MM.1S (cell line): ENCODE data around the gene VPS26B.

Experiments used
- EZH2 ChIP-seq: fragments of 300-600 bp; sonication (generic); optimal IDR thresholded peaks from 2 replicates; pipeline ENCODE3; 2017; ENCODE audit warnings: low read depth, mild to moderate bottlenecking, antibody characterized with exemption, low read length, mixed read lengths
- EZH2phosphoT487 ChIP-seq: fragments of 300-600 bp; sonication (generic); IDR thresholded peaks from 2 replicates; pipeline ENCODE4 v1.6.1; 2018; ENCODE audit warnings: antibody characterized with exemption, low read length
- TF ChIP-seq, protein P1 (sequence below): fragments of 300-600 bp; sonication (generic); IDR thresholded peaks from 2 replicates; pipeline ENCODE4 v1.5.1; 2016; ENCODE audit warnings: antibody characterized with exemption, low read length, mixed read lengths

DNA sequence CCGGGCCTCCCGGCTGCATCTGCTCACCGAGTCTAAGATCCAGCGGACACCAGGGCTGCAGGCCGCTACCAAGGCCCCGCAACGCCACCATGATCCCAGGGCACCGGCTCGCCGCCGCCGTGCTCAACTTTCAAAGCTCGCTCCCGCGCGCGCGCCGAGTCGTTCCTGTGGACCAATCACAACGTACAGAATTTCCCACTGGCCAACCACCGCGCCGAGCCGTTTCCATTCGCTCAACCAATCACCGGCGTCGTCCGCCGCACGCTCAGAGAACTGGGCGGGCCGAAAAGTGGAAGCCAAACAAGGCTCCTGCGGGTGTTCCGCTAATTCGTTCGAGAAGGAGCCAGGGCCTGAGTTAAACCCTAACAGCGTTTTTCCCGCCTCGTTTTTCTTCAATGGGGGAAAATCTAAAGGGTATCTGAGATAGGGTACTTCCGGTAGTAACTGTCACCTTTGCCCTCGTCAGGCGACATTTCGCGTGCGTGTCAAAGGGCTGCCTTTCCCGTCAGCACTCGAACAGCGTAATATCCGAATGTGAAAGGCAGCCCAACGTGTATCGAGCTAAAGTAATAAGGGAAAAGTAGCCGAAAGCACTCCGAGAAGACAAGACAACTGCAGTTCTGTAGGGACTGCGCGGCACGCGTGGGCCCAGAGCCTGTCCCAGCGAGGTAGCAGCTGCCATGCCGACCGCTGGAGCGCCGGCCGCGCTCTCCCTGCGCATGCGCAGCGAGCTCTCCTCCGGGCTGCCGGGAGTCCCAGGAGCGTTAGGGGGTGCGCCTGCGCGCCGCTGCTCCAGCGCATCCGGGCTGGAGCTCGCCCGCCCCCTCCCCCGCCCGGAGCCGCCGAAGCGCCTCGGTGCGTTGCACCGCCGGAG, at the start of gene VPS26B, which contains the start of gene NCAPD3:
- TF ChIP-seq, protein P1, sequence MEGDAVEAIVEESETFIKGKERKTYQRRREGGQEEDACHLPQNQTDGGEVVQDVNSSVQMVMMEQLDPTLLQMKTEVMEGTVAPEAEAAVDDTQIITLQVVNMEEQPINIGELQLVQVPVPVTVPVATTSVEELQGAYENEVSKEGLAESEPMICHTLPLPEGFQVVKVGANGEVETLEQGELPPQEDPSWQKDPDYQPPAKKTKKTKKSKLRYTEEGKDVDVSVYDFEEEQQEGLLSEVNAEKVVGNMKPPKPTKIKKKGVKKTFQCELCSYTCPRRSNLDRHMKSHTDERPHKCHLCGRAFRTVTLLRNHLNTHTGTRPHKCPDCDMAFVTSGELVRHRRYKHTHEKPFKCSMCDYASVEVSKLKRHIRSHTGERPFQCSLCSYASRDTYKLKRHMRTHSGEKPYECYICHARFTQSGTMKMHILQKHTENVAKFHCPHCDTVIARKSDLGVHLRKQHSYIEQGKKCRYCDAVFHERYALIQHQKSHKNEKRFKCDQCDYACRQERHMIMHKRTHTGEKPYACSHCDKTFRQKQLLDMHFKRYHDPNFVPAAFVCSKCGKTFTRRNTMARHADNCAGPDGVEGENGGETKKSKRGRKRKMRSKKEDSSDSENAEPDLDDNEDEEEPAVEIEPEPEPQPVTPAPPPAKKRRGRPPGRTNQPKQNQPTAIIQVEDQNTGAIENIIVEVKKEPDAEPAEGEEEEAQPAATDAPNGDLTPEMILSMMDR, result no peak
- no peak for TF ChIP-seq EZH2
- TF ChIP-seq EZH2phosphoT487, result no peak
